Measurements from ENCODE around the gene CUZD1. TPM values are rescaled to one million over a fixed set of nuclear protein-coding genes. Genes with fewer than 3 reads are reported as not detected.

Gene CUZD1
- total RNA-seq, 2 experiments from 2014 or later, result 1.3 to 1.5 TPM

GRCh38 chr10:122821808-122822207 is 23.8 kb downstream of the CUZD1 start:
- no peak for TF ChIP-seq CTCF (IDR thresholded peaks at IDR 0.05)
- ChIA-PET CTCF (no interaction called here), POLR2A (no interaction called here)
- Mint-ChIP-seq H3K4me3 (no peak overlapping the region), H3K36me3 (ENCODE audit: low read depth) (no peaks in the 10 kb centered on the region), H3K27ac (no peak overlapping the region), H3K4me1 (ENCODE audit: low read depth) (no peaks in the 10 kb centered on the region), H3K9me3 (no peaks in the 10 kb centered on the region), H3K27me3 (peaks cover 36% of the 10 kb centered on the region)
- DNase-seq (no peak), ATAC-seq (no peak)
- intact Hi-C loops (cut with micrococcal nuclease), result no loop called here

- H3K4me3 Mint-ChIP-seq, result no peak overlapping the region
- ChIA-PET POLR2A (no interaction called here), CTCF (no interaction called here)
- no peak for TF ChIP-seq CTCF (IDR thresholded peaks at IDR 0.05)
- H3K4me1 Mint-ChIP-seq (ENCODE audit: low read depth), result no peaks in the 10 kb centered on the region
- ATAC-seq (no peak), DNase-seq (no peak)
- intact Hi-C loops (cut with micrococcal nuclease), result no loop called here
- no peaks in the 10 kb centered on the region for H3K36me3 Mint-ChIP-seq (ENCODE audit: low read depth)
- H3K9me3 Mint-ChIP-seq, result no peaks in the 10 kb centered on the region
- no peak overlapping the region for H3K27ac Mint-ChIP-seq
- H3K27me3 Mint-ChIP-seq, result peaks cover 21% of the 10 kb centered on the region
Observed at GRCh38 chr10:122815458-122815857, 30.2 kb downstream of the CUZD1 start.

- intact Hi-C loops (cut with micrococcal nuclease), result no loop called here
- Mint-ChIP-seq H3K9me3 (no peaks in the 10 kb centered on the region), H3K36me3 (ENCODE audit: low read depth) (no peaks in the 10 kb centered on the region), H3K27ac (no peak overlapping the region), H3K27me3 (peaks cover 16% of the 10 kb centered on the region), H3K4me1 (ENCODE audit: low read depth) (no peaks in the 10 kb centered on the region), H3K4me3 (no peak overlapping the region)
- POLR2A ChIA-PET, result no interaction called here
- no peak for ATAC-seq
- TF ChIP-seq CTCF (IDR thresholded peaks at IDR 0.05), result no peak
- CTCF ChIA-PET, result no interaction called here
- DNase-seq, result no peak
Observed at GRCh38 chr10:122814493-122814892, 31.2 kb downstream of the CUZD1 start.

GRCh38 chr10:122812751-122813150 is 32.9 kb downstream of the CUZD1 start:
- DNase-seq (no peak), ATAC-seq (no peak)
- Mint-ChIP-seq H3K27me3 (peaks cover 7% of the 10 kb centered on the region), H3K4me1 (ENCODE audit: low read depth) (no peaks in the 10 kb centered on the region), H3K27ac (no peak overlapping the region), H3K9me3 (no peaks in the 10 kb centered on the region), H3K4me3 (no peak overlapping the region), H3K36me3 (ENCODE audit: low read depth) (no peaks in the 10 kb centered on the region)
- ChIA-PET CTCF (no interaction called here), POLR2A (no interaction called here)
- no peak for TF ChIP-seq CTCF (IDR thresholded peaks at IDR 0.05)
- intact Hi-C loops (cut with micrococcal nuclease), result no loop called here

- intact Hi-C loops (cut with micrococcal nuclease), result no loop called here
- POLR2A ChIA-PET, result no interaction called here
- no peak for ATAC-seq
- Mint-ChIP-seq H3K4me3 (no peak overlapping the region), H3K4me1 (ENCODE audit: low read depth) (no peaks in the 10 kb centered on the region), H3K27me3 (peaks cover 6% of the 10 kb centered on the region), H3K27ac (no peak overlapping the region), H3K9me3 (no peaks in the 10 kb centered on the region), H3K36me3 (ENCODE audit: low read depth) (no peaks in the 10 kb centered on the region)
- no peak for DNase-seq
- no peak for TF ChIP-seq CTCF (IDR thresholded peaks at IDR 0.05)
- CTCF ChIA-PET, result no interaction called here
Observed at GRCh38 chr10:122802282-122802681, 43.4 kb downstream of the CUZD1 start.
